Endothelial cell of umbilical vein (primary cell): ENCODE measurements around the gene SMR3B. TPM values are rescaled to one million over a fixed set of nuclear protein-coding genes. Genes with fewer than 3 reads are reported as not detected.

Experiments used
- BruUV-seq: library from RNA; stranded (reverse); fragments of 400-500 nt; replicated peaks from 2 replicates; lab custom pipeline; 2021; lab: Mats Ljungman, UMichigan
- CTCF ChIA-PET: fragments of 300-600, 350-600 bp; sonication (Branson Sonifier 250); formaldehyde crosslinking; loops from one replicate; lab custom pipeline; 2021; ENCODE audit warnings: antibody characterized with exemption, inconsistent platforms; lab: Charles Lee
- POLR2A ChIA-PET: fragments of 300-600, 350-600 bp; sonication (Branson Sonifier 250); formaldehyde crosslinking; loops from one replicate; lab custom pipeline; 2021; ENCODE audit warnings: antibody characterized with exemption, inconsistent platforms; lab: Charles Lee
- DNase-seq: peaks from one replicate; pipeline ENCODE4 v3.0.0-alpha.2; 2011; ENCODE audit warnings: low read depth, low spot score
- FAIRE-seq: peaks from 2 replicates; lab custom pipeline; 2011; peaks lifted over from hg19 to GRCh38; lab: Jason Lieb, UNC
- H2AFZ ChIP-seq: 2 replicates; pipeline ENCODE4 v1.6.0; 2012; ENCODE audit warnings: low read depth, low read length, control low read depth, inconsistent platforms
- H3K27ac ChIP-seq: 2 replicates; pipeline ENCODE4 v1.5.1; 2011; ENCODE audit warnings: low read depth, mild to moderate bottlenecking, control low read depth, low read length, moderate library complexity; ENCODE audit not compliant: insufficient read depth
- H3K27me3 ChIP-seq, 2 experiments: 2 replicates each; pipeline versions ENCODE4 v1.6.0 to v1.6.1; 2011; ENCODE audit warnings: low read length in 2 of 2, mixed read lengths in 1 of 2; ENCODE audit not compliant: control insufficient read depth in 2 of 2, insufficient read depth in 2 of 2
- H3K36me3 ChIP-seq, 2 experiments: 2 replicates in 1 of 2; 3 replicates in 1 of 2; pipeline ENCODE4 v1.5.1; 2011; ENCODE audit warnings: low read length in 2 of 2, mild to moderate bottlenecking in 1 of 2, moderate library complexity in 1 of 2; ENCODE audit not compliant: control insufficient read depth in 2 of 2, insufficient read depth in 2 of 2; ENCODE audit errors: extremely low read depth in 1 of 2
- H3K4me1 ChIP-seq: 3 replicates; pipeline ENCODE4 v1.5.1; 2011; ENCODE audit warnings: mild to moderate bottlenecking, low read length; ENCODE audit not compliant: control insufficient read depth, insufficient read depth; ENCODE audit errors: extremely low read depth
- H3K4me2 ChIP-seq: 2 replicates; pipeline ENCODE4 v1.6.1; 2011; ENCODE audit warnings: low read length, control low read depth, mixed read lengths; ENCODE audit not compliant: insufficient read depth
- H3K4me3 ChIP-seq, 3 experiments: fragments of 200-600 bp in 1 of 3; sonication (generic), shearing (Covaris generic) in 1 of 3; replicated peaks in 1 of 3; 2 replicates each; pipeline ENCODE4 v1.5.1; 2011 to 2016; ENCODE audit warnings: control low read depth in 3 of 3, low read length in 3 of 3, mild to moderate bottlenecking in 2 of 3, inconsistent platforms in 1 of 3, low read depth in 1 of 3, moderate library complexity in 1 of 3; ENCODE audit not compliant: insufficient read depth in 1 of 3
- H3K79me2 ChIP-seq: 2 replicates; pipeline ENCODE4 v1.6.0; 2012; ENCODE audit warnings: low read length, inconsistent platforms; ENCODE audit not compliant: control insufficient read depth, insufficient read depth
- H3K9ac ChIP-seq: replicated peaks from 2 replicates; pipeline ENCODE3; 2011; ENCODE audit warnings: low read length, control low read depth; ENCODE audit not compliant: insufficient read depth; ENCODE audit errors: extremely low read depth
- H3K9me1 ChIP-seq: replicated peaks from 3 replicates; pipeline ENCODE4 v1.6.0; 2011; ENCODE audit warnings: mild to moderate bottlenecking, low read length; ENCODE audit not compliant: control insufficient read depth, insufficient read depth; ENCODE audit errors: extremely low read depth
- H3K9me3 ChIP-seq: replicated peaks from 2 replicates; pipeline ENCODE4 v1.5.1; 2012; ENCODE audit warnings: low read length, inconsistent platforms; ENCODE audit not compliant: control insufficient read depth, insufficient read depth
- H4K20me1 ChIP-seq: replicated peaks from 2 replicates; pipeline ENCODE3; 2011; ENCODE audit warnings: mild to moderate bottlenecking, low read length; ENCODE audit not compliant: control insufficient read depth, insufficient read depth; ENCODE audit errors: extremely low read depth
- CTCF ChIP-seq, 2 donors: IDR thresholded peaks; 1 replicate in 1 of 2; 2 replicates in 1 of 2; pipeline ENCODE4 v1.5.1; 2011; ENCODE audit warnings: low read length in 2 of 2, mild to moderate bottlenecking in 2 of 2, moderate library complexity in 2 of 2, control low read depth in 1 of 2, inconsistent platforms in 1 of 2, low read depth in 1 of 2; ENCODE audit not compliant: insufficient read depth in 1 of 2; ENCODE audit errors: extremely low read depth in 1 of 2
- EZH2 ChIP-seq: IDR thresholded peaks from 2 replicates; pipeline ENCODE4 v1.6.1; 2012; ENCODE audit warnings: borderline replicate concordance, low read depth, mild to moderate bottlenecking, moderate library complexity, low read length, inconsistent platforms; ENCODE audit not compliant: severe bottlenecking
- FOS ChIP-seq: IDR thresholded peaks from 2 replicates; pipeline ENCODE4 v1.6.1; 2011; ENCODE audit warnings: mild to moderate bottlenecking, low read length, moderate library complexity, borderline replicate concordance; ENCODE audit not compliant: insufficient read depth
- GATA2 ChIP-seq: IDR thresholded peaks from 2 replicates; pipeline ENCODE4 v1.7.0; 2011; ENCODE audit warnings: low read depth, mild to moderate bottlenecking, moderate library complexity, mixed read lengths, low read length; ENCODE audit not compliant: insufficient read length, insufficient read depth
- JUN ChIP-seq: IDR thresholded peaks from 2 replicates; pipeline ENCODE4 v1.6.1; 2011; ENCODE audit warnings: borderline replicate concordance, low read depth; ENCODE audit not compliant: insufficient read length, insufficient read depth
- MYC ChIP-seq: IDR thresholded peaks from one replicate; pipeline ENCODE4 v1.6.1; 2011; ENCODE audit warnings: mild to moderate bottlenecking, low read depth, low read length
- POLR2A ChIP-seq: IDR thresholded peaks from 2 replicates; pipeline ENCODE4 v1.6.1; 2012; ENCODE audit warnings: low read depth, mild to moderate bottlenecking, control low read depth, low read length
- POLR2AphosphoS5 ChIP-seq: IDR thresholded peaks from 2 replicates; pipeline ENCODE4 v1.6.1; 2012; ENCODE audit warnings: low read depth, mild to moderate bottlenecking, control low read depth, low read length, moderate library complexity; ENCODE audit not compliant: insufficient read depth
- dilution Hi-C: fragments of 300-500 bp; cut with MboI; formaldehyde crosslinking; loops from one replicate; pipeline ENCODE4 v1.15.0; 2019; ENCODE audit warnings: low sequenced_read_pairs; ENCODE audit not compliant: extremely low pct_ligation_motif_present
- intact Hi-C: fragments of 100-400 bp; cut with micrococcal nuclease; formaldehyde crosslinking; loops from one replicate; pipeline ENCODE4 v1.10.0; 2022
- polyA plus RNA-seq, 4 experiments: library from polyadenylated mRNA; depleted of rRNA in 3 of 4; stranded (reverse) in 3 of 4; unstranded in 1 of 4; fragments of >200 nt; gene quantifications; 2 replicates each; pipeline versions ENCODE4 v1.2.1 to v1.2.3, GENCODE V29; 2011 to 2012; ENCODE audit warnings: missing spikeins in 1 of 4
- total RNA-seq: library from RNA; stranded (reverse); gene quantifications from 2 replicates; pipeline ENCODE4 v1.2.3, GENCODE V29; 2021

SMR3B gene
- total and polyA plus RNA-seq, 2 donors (not counting 3 experiments of a cell fraction or from before 2014, with no cell fraction given): not detected

- no TSS peak for BruUV-seq
- Histone ChIP-seq H3K9me1 (no peaks in the 10 kb centered on the region), H3K9me3 (no peaks in the 10 kb centered on the region), H3K27ac (no peak overlapping the region), H3K4me2 (no peak overlapping the region), H2AFZ (no peak overlapping the region), H3K36me3 (no peaks in the 10 kb centered on the region), H3K27me3 (no peaks in the 10 kb centered on the region), H3K79me2 (no peaks in the 10 kb centered on the region), H3K4me3 (no peak overlapping the region), H3K4me1 (no peaks in the 10 kb centered on the region), H3K9ac (no peak overlapping the region), H4K20me1 (no peaks in the 10 kb centered on the region)
- no peak for TF ChIP-seq GATA2
- TF ChIP-seq CTCF (IDR thresholded peaks at IDR 0.05; ENCODE audit: extremely low read depth in 1 of 2, insufficient read depth in 1 of 2, low read depth in 1 of 2, low read length in 2 of 2): no peak
- TF ChIP-seq POLR2A: no peak
- TF ChIP-seq POLR2AphosphoS5: no peak
- TF ChIP-seq EZH2: no peak
- TF ChIP-seq JUN: no peak
- no peak for TF ChIP-seq MYC
- no peak for TF ChIP-seq FOS
- ChIA-PET CTCF (no interaction called here), POLR2A (no interaction called here)
- dilution Hi-C loops (no loop called here), intact Hi-C loops (no loop called here)
- no peak for DNase-seq
- FAIRE-seq: no peak
Observed at GRCh38 chr4:70380578-70380977, 2.4 kb upstream of the SMR3B start.
